Neural cell (in vitro differentiated cells): ENCODE data around the gene VSNL1. TPM values are rescaled to one million over a fixed set of nuclear protein-coding genes. Genes with fewer than 3 reads are reported as not detected.

Source experiments
- H2AFZ ChIP-seq: fragments of 200-600, 300-800 bp; sonication (generic), shearing (Covaris generic); 2 replicates; pipeline ENCODE4 v1.6.0; 2014; ENCODE audit warnings: low read depth, mild to moderate bottlenecking, antibody characterized with exemption, low read length, moderate library complexity
- H3F3A ChIP-seq: fragments of 200-600 bp; shearing (Covaris generic); 2 replicates; pipeline ENCODE4 v1.6.1; 2016; ENCODE audit warnings: mild to moderate bottlenecking, moderate library complexity, mixed read lengths, antibody characterized with exemption, low read length; ENCODE audit not compliant: insufficient read depth, poor library complexity, severe bottlenecking
- H3K27ac ChIP-seq: fragments of 200-600, 300-800 bp; sonication (generic), shearing (Covaris generic); 2 replicates; pipeline ENCODE4 v1.5.1; 2014; ENCODE audit warnings: mild to moderate bottlenecking, low read length, moderate library complexity
- H3K27me3 ChIP-seq: fragments of 300-800, 200-600 bp; sonication (generic), shearing (Covaris generic); 2 replicates; pipeline ENCODE4 v1.6.0; 2014; ENCODE audit warnings: mild to moderate bottlenecking, low read depth, low read length, moderate library complexity; ENCODE audit not compliant: insufficient read depth
- H3K36me3 ChIP-seq: fragments of 300-800, 200-600 bp; sonication (generic), shearing (Covaris generic); 2 replicates; pipeline ENCODE4 v1.5.1; 2014; ENCODE audit warnings: mild to moderate bottlenecking, antibody characterized with exemption, low read length, moderate library complexity; ENCODE audit not compliant: insufficient read depth
- H3K4me2 ChIP-seq: fragments of 300-800, 200-600 bp; sonication (generic), shearing (Covaris generic); 2 replicates; pipeline ENCODE4 v1.6.0; 2014; ENCODE audit warnings: mild to moderate bottlenecking, low read length
- H3K4me3 ChIP-seq: fragments of 300-800, 200-600 bp; sonication (generic), shearing (Covaris generic); 2 replicates; pipeline ENCODE4 v1.5.1; 2014; ENCODE audit warnings: mild to moderate bottlenecking, low read length, moderate library complexity
- H3K79me2 ChIP-seq: fragments of 200-600 bp; shearing (Covaris generic); replicated peaks from 2 replicates; pipeline ENCODE4 v1.6.0; 2014; ENCODE audit warnings: mild to moderate bottlenecking, low read length, moderate library complexity; ENCODE audit not compliant: insufficient read depth
- H3K9ac ChIP-seq: fragments of 300-800, 200-600 bp; sonication (generic), shearing (Covaris generic); 2 replicates; pipeline ENCODE4 v1.6.1; 2016; ENCODE audit warnings: mild to moderate bottlenecking, low read length, mixed read lengths
- H3K9me2 ChIP-seq: fragments of 200-600 bp; shearing (Covaris generic); 2 replicates; pipeline ENCODE4 v1.6.1; 2016; ENCODE audit warnings: mild to moderate bottlenecking, low read length, mixed read lengths; ENCODE audit not compliant: insufficient read depth
- H3K9me3 ChIP-seq: fragments of 200-600, 300-800 bp; sonication (generic), shearing (Covaris generic); 2 replicates; pipeline ENCODE4 v1.6.1; 2016; ENCODE audit warnings: mild to moderate bottlenecking, mixed run types, low read length, moderate library complexity, mixed read lengths
- H4K20me1 ChIP-seq: fragments of 200-600 bp; shearing (Covaris generic); 2 replicates; pipeline ENCODE4 v1.6.1; 2016; ENCODE audit warnings: mild to moderate bottlenecking, mixed run types; ENCODE audit not compliant: insufficient read depth
- EP300 ChIP-seq: fragments of 450-650 bp; conservative IDR thresholded peaks from 2 replicates; pipeline ENCODE4 v1.6.1; 2014; ENCODE audit warnings: antibody characterized with exemption, mild to moderate bottlenecking, moderate library complexity; ENCODE audit not compliant: poor library complexity, severe bottlenecking
- EZH2 ChIP-seq: fragments of 200-600, 300-800 bp; shearing (Covaris generic), sonication (generic); IDR thresholded peaks from 2 replicates; pipeline ENCODE4 v1.6.1; 2014; ENCODE audit warnings: antibody characterized with exemption, low read length, borderline replicate concordance, mild to moderate bottlenecking; ENCODE audit not compliant: insufficient read depth, poor library complexity, severe bottlenecking
- MXI1 ChIP-seq: fragments of 450-650 bp; conservative IDR thresholded peaks from 2 replicates; pipeline ENCODE4 v1.6.1; 2014; ENCODE audit warnings: antibody characterized with exemption, mild to moderate bottlenecking; ENCODE audit not compliant: poor library complexity, severe bottlenecking
- POLR2AphosphoS5 ChIP-seq: IDR thresholded peaks from 2 replicates; pipeline ENCODE4 v1.6.1; 2012
- RAD21 ChIP-seq: fragments of 450-650 bp; conservative IDR thresholded peaks from 2 replicates; pipeline ENCODE4 v1.6.1; 2014; ENCODE audit warnings: antibody characterized with exemption, mild to moderate bottlenecking, moderate library complexity
- SMC3 ChIP-seq: fragments of 450-650 bp; conservative IDR thresholded peaks from 2 replicates; pipeline ENCODE4 v1.6.1; 2014; ENCODE audit warnings: antibody characterized with exemption, mild to moderate bottlenecking, moderate library complexity; ENCODE audit not compliant: poor library complexity
- TAF1 ChIP-seq: IDR thresholded peaks from 2 replicates; pipeline ENCODE4 v1.6.1; 2012; ENCODE audit warnings: low read depth
- polyA plus RNA-seq: library from polyadenylated mRNA; depleted of rRNA; stranded (reverse); fragments of >200 nt; gene quantifications from 2 replicates; pipeline ENCODE4 v1.2.3, GENCODE V29; 2014
- TF ChIP-seq, protein P1 (sequence below): IDR thresholded peaks from 2 replicates; pipeline ENCODE4 v1.6.1; 2012; ENCODE audit warnings: borderline replicate concordance
- TF ChIP-seq, protein P2 (sequence below): fragments of 450-650 bp; IDR thresholded peaks from 2 replicates; pipeline ENCODE4 v1.5.1; 2014; ENCODE audit warnings: antibody characterized with exemption, mild to moderate bottlenecking, moderate library complexity; ENCODE audit not compliant: poor library complexity, severe bottlenecking

Gene VSNL1
- polyA plus RNA-seq, 1 donor from 2014 or later, result 69.7 TPM

DNA sequence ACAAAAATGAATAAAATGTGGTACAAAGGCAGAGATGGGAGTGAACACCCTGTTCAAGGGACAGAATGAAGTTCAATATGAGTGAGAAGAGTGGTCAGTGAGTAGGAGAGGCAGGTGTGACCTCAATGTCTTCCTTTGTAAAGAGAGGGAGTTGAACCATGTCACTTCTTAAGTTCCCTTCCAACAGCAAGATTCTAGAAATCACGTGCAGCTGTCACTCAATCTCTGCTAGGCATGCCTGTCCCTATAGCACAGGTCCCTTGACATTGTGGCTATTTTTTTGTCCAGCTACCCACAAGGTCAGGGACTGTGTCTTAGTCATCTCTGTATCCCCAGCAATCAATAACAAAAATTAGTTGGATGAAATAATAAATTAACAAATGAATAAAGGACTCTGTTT lies 66.9 kb downstream of the VSNL1 start:
- no peak overlapping the region for H3K9ac ChIP-seq

DNA sequence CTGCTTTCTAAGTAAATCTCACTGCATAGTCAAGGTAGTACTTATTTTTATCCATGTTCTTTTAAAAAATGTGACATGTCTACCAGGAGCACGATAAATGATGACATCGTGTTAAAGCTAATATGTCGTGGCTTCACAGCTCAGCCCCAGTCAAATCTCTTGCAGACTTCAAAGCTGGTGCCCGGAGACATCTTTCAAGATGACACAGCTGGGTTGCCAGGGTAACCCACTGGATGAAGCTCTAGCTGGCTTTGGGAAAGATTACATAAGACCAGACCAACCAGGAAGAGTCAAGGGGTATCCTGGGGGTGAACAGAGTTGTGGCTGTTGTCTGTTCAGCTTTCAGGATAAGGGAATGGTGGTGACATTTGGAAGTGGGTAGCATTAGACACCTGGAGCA lies 67.8 kb downstream of the VSNL1 start:
- Histone ChIP-seq H3K4me2 (peak overlapping the region; percentile 30), H3K36me3 (no peaks in the 10 kb centered on the region), H2AFZ (no peak overlapping the region), H3K4me3 (peak overlapping the region; percentile 26), H3F3A (no peaks in the 10 kb centered on the region), H3K9me2 (no peaks in the 10 kb centered on the region), H3K79me2 (no peaks in the 10 kb centered on the region), H4K20me1 (no peaks in the 10 kb centered on the region), H3K9me3 (no peaks in the 10 kb centered on the region), H3K27ac (peak overlapping the region; percentile 58), H3K9ac (peak overlapping the region; percentile 5), H3K27me3 (no peaks in the 10 kb centered on the region)
- TF ChIP-seq SMC3 (no peak), EP300 (peak; percentile 30)

More for the DNA sequence above, 66.9 kb downstream of the VSNL1 start:
- Histone ChIP-seq H3K9me2 (no peaks in the 10 kb centered on the region), H3K4me3 (no peak overlapping the region), H3K27me3 (no peaks in the 10 kb centered on the region), H3K4me2 (no peak overlapping the region), H3K27ac (peak overlapping the region; percentile 58), H4K20me1 (no peaks in the 10 kb centered on the region), H3K9me3 (no peaks in the 10 kb centered on the region), H3F3A (no peaks in the 10 kb centered on the region), H2AFZ (no peak overlapping the region), H3K36me3 (no peaks in the 10 kb centered on the region), H3K79me2 (no peaks in the 10 kb centered on the region)
- TF ChIP-seq SMC3 (no peak), EZH2 (no peak), TAF1 (no peak), POLR2AphosphoS5 (no peak), MXI1 (no peak), RAD21 (no peak), EP300 (no peak)
- TF ChIP-seq, protein P1, sequence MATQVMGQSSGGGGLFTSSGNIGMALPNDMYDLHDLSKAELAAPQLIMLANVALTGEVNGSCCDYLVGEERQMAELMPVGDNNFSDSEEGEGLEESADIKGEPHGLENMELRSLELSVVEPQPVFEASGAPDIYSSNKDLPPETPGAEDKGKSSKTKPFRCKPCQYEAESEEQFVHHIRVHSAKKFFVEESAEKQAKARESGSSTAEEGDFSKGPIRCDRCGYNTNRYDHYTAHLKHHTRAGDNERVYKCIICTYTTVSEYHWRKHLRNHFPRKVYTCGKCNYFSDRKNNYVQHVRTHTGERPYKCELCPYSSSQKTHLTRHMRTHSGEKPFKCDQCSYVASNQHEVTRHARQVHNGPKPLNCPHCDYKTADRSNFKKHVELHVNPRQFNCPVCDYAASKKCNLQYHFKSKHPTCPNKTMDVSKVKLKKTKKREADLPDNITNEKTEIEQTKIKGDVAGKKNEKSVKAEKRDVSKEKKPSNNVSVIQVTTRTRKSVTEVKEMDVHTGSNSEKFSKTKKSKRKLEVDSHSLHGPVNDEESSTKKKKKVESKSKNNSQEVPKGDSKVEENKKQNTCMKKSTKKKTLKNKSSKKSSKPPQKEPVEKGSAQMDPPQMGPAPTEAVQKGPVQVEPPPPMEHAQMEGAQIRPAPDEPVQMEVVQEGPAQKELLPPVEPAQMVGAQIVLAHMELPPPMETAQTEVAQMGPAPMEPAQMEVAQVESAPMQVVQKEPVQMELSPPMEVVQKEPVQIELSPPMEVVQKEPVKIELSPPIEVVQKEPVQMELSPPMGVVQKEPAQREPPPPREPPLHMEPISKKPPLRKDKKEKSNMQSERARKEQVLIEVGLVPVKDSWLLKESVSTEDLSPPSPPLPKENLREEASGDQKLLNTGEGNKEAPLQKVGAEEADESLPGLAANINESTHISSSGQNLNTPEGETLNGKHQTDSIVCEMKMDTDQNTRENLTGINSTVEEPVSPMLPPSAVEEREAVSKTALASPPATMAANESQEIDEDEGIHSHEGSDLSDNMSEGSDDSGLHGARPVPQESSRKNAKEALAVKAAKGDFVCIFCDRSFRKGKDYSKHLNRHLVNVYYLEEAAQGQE, result no peak
- TF ChIP-seq, protein P2, sequence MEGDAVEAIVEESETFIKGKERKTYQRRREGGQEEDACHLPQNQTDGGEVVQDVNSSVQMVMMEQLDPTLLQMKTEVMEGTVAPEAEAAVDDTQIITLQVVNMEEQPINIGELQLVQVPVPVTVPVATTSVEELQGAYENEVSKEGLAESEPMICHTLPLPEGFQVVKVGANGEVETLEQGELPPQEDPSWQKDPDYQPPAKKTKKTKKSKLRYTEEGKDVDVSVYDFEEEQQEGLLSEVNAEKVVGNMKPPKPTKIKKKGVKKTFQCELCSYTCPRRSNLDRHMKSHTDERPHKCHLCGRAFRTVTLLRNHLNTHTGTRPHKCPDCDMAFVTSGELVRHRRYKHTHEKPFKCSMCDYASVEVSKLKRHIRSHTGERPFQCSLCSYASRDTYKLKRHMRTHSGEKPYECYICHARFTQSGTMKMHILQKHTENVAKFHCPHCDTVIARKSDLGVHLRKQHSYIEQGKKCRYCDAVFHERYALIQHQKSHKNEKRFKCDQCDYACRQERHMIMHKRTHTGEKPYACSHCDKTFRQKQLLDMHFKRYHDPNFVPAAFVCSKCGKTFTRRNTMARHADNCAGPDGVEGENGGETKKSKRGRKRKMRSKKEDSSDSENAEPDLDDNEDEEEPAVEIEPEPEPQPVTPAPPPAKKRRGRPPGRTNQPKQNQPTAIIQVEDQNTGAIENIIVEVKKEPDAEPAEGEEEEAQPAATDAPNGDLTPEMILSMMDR, result no peak

DNA sequence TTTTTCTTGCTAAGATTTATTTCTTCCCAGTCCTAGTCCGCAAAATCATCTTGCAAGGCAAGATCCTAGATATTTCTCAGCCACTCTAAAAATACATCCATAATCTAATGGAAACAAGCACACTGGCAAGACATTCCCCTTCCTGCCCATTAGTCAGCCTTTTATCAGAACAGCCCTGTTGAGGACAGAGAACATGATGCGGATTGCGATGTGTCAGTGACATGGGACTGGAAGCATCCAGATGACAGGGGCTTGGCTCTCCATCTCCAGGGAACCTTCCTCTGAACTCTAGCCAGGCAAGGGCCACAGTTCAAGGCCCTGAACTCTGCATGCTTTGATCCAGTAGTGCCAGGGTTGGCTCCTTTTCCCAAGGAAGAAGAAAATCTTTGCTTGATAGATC lies 70.0 kb downstream of the VSNL1 start:
- Histone ChIP-seq H4K20me1 (no peaks in the 10 kb centered on the region), H3K27me3 (no peaks in the 10 kb centered on the region), H3K9me2 (no peaks in the 10 kb centered on the region), H3K4me3 (no peak overlapping the region), H3K36me3 (no peaks in the 10 kb centered on the region), H3F3A (no peaks in the 10 kb centered on the region), H3K79me2 (no peaks in the 10 kb centered on the region), H2AFZ (no peak overlapping the region), H3K9ac (no peak overlapping the region), H3K27ac (no peak overlapping the region), H3K4me2 (no peak overlapping the region), H3K9me3 (no peaks in the 10 kb centered on the region)
- TF ChIP-seq RAD21 (no peak), EZH2 (no peak), EP300 (no peak), SMC3 (no peak), POLR2AphosphoS5 (no peak), TAF1 (no peak), MXI1 (no peak)
- TF ChIP-seq, protein P1, result no peak
- TF ChIP-seq, protein P2, result no peak
